Kidney (tissue), 14 donors: ENCODE results near the gene CARD11. TPM values are rescaled to one million over a fixed set of nuclear protein-coding genes. Genes with fewer than 3 reads are reported as not detected.
A peak's percentile ranks its signal among the peaks of the same experiment; 100 is the strongest.

Source experiments
- DNase-seq, 5 donors: peaks; one replicate each; pipeline ENCODE4 v3.0.0-alpha.2; 2013 to 2020
- FAIRE-seq: peaks from 2 replicates; lab custom pipeline; 2012; peaks lifted over from hg19 to GRCh38; lab: Jason Lieb, UNC
- H3K27ac ChIP-seq, 2 donors: one replicate each; pipeline ENCODE4 v1.7.0; 2013; ENCODE audit warnings: low read depth in 2 of 2, low read length in 2 of 2, inconsistent platforms in 1 of 2
- H3K27me3 ChIP-seq: one replicate; pipeline ENCODE4 v1.7.1; 2013; ENCODE audit warnings: low read length, inconsistent platforms; ENCODE audit not compliant: control insufficient read depth, insufficient read depth
- H3K36me3 ChIP-seq, 3 donors: one replicate each; pipeline versions ENCODE4 v1.7.0 to v1.7.1; 2013; ENCODE audit warnings: low read length in 3 of 3, control low read depth in 1 of 3, inconsistent platforms in 1 of 3; ENCODE audit not compliant: insufficient read depth in 3 of 3, control insufficient read depth in 2 of 3
- H3K4me1 ChIP-seq, 3 donors: one replicate each; pipeline versions ENCODE4 v1.7.0 to v1.7.1; 2013; ENCODE audit warnings: low read length in 3 of 3, inconsistent platforms in 1 of 3, low read depth in 1 of 3; ENCODE audit not compliant: control insufficient read depth in 2 of 3, insufficient read depth in 2 of 3
- H3K4me3 ChIP-seq, 3 donors: one replicate each; pipeline versions ENCODE4 v1.7.0 to v1.8.1; 2013; ENCODE audit warnings: low read length in 3 of 3, control low read depth in 1 of 3, inconsistent platforms in 1 of 3
- H3K9ac ChIP-seq, 3 donors: one replicate each; pipeline versions ENCODE4 v1.7.0 to v1.7.1; 2013; ENCODE audit warnings: low read length in 3 of 3, control low read depth in 1 of 3, inconsistent platforms in 1 of 3
- H3K9me3 ChIP-seq, 3 donors: one replicate each; pipeline versions ENCODE4 v1.7.0 to v1.7.1; 2013; ENCODE audit warnings: low read length in 3 of 3, control low read depth in 1 of 3, inconsistent platforms in 1 of 3; ENCODE audit not compliant: control insufficient read depth in 2 of 3, insufficient read depth in 1 of 3
- intact Hi-C: fragments of 100-400 bp; cut with DNase I; formaldehyde crosslinking; loops from one replicate; pipeline ENCODE4 v1.11.1; 2022
- polyA plus RNA-seq: library from polyadenylated mRNA; stranded (reverse); fragments of 350-450 nt; fragmentation: Illumina TruSeq; extraction: RNeasy Lipid Tissue Mini Kit (QIAGEN cat#74804); gene quantifications from one replicate; pipeline ENCODE4 v1.2.3, GENCODE V29; 2014; ENCODE audit warnings: low read depth, low replicate concordance; ENCODE audit not compliant: insufficient read depth
- total RNA-seq: library from RNA; stranded (reverse); fragmentation: NEBNext Ultra II Directional; extraction: Animal tissue kit (Norgen Biotek cat#: 25700); gene quantifications from one replicate; pipeline ENCODE4 v1.2.1, GENCODE V29; 2021
- TF ChIP-seq, protein P1 (sequence below): IDR thresholded peaks from 3 replicates; pipeline ENCODE4 v1.5.1; 2012; ENCODE audit warnings: mild to moderate bottlenecking, moderate library complexity, borderline replicate concordance; ENCODE audit not compliant: insufficient read depth; ENCODE audit errors: extremely low read depth
- donor health status: control.
- donor health status: control.
- donor health status: control.
- donor health status: control.
- donor health status: control.
- donor health status: DM: yes; HTN: yes; CAD: no.
- donor health status: Normal renal cell carcinoma (clear cell type).

CARD11 gene
- total and polyA plus RNA-seq, 2 donors from 2014 or later, result 0.22 to 9.6 TPM

DNA sequence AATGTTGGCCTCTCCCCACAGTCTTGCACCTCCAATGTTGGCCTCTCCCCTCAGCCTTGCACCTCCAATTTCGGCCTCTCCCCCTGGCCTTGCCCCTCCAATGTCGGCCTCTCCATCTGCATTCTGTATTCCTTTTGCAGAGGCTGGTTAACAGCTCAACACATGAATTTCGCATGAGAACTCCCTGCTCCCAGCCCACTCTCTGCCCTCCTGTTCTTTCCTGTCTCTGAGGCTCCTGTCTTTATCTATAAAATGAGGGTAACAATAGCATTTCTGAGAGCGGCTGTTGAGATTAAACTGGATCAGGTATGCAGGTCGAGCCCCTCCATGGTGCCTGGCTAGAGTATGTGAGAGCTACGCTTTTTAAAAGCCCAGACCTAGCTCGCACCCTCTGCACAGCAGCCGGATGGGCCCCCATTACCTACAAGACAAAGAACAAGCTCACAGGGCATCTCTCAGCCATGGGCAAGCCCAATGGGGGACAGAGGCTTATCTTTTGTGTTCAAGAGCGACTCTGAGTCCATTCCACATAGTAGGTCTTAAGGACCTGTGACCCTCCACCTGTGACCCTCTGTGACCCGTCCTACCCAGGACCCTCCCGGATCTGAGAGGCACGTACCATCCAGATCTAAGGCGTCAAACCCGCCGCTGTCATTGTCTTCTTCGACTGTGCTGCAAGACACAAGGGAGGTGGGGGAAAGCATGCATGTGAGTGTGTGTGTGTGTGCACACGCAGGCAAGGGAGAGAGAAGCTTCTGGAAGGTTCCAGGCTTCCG, 117.4 kb downstream of the CARD11 start:
- no peak overlapping the region for H3K9ac ChIP-seq
- H3K27ac ChIP-seq, result no peak overlapping the region
- TF ChIP-seq, protein P1, sequence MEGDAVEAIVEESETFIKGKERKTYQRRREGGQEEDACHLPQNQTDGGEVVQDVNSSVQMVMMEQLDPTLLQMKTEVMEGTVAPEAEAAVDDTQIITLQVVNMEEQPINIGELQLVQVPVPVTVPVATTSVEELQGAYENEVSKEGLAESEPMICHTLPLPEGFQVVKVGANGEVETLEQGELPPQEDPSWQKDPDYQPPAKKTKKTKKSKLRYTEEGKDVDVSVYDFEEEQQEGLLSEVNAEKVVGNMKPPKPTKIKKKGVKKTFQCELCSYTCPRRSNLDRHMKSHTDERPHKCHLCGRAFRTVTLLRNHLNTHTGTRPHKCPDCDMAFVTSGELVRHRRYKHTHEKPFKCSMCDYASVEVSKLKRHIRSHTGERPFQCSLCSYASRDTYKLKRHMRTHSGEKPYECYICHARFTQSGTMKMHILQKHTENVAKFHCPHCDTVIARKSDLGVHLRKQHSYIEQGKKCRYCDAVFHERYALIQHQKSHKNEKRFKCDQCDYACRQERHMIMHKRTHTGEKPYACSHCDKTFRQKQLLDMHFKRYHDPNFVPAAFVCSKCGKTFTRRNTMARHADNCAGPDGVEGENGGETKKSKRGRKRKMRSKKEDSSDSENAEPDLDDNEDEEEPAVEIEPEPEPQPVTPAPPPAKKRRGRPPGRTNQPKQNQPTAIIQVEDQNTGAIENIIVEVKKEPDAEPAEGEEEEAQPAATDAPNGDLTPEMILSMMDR, result no peak
- intact Hi-C loops, result no loop called here
- no peaks in the 10 kb centered on the region for H3K36me3 ChIP-seq
- FAIRE-seq (no peak), DNase-seq (peak in 2 of 5 donors; percentile 26 to 30)
- no peaks in the 10 kb centered on the region for H3K4me1 ChIP-seq
- H3K9me3 ChIP-seq, result no peaks in the 10 kb centered on the region
- H3K4me3 ChIP-seq, result no peak overlapping the region
- H3K27me3 ChIP-seq, result no peaks in the 10 kb centered on the region

DNA sequence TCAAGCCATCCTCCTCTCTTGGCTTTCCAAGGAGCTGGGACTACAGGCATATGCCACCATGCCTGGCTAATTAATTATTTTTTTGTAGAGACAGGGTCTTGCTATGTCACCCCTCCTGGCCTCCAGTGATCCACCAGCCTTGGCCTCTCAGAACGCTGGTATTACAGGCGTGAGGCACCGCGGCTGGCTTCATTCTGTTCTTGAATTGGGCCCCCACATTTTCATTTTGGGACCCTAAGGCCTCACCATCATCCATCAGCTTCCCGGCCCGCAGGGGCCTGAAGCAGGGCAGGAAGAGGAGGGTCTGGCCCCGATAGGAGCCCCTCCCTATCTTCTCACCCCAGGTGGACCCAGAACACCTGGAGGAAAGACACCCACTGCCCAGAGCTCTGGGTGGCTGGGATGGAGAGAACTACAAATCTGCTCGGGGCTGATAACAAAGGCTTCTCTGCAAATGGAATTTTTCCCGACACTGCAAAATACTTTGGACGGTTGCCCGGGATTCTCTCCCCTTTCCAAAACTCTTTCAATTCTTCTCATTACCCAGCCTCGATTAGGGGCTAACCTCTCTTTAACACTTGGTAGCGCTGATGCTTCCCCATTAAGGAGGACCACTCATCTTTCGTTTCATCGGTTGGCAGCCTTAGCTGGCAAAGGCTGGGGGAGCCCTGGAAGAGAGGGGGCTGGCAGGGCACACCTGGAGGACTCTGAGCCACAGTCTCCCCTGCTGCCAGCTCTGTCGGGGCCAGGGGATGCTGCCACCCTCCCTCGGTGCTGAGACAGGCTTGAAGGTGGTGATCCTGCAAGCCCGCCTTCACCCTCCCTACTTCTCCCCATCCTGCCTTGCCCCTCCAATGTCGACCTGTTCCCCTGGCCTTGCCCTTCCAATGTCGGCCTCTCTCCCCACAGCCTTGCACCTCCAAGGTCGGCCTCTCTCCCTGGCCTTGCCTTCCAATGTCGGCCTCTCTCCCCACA, 118.5 kb downstream of the CARD11 start:
- no peak for FAIRE-seq
- Histone ChIP-seq H3K4me3 (no peak overlapping the region), H3K4me1 (no peaks in the 10 kb centered on the region), H3K27ac (no peak overlapping the region), H3K36me3 (no peaks in the 10 kb centered on the region), H3K9ac (no peak overlapping the region), H3K9me3 (no peaks in the 10 kb centered on the region), H3K27me3 (no peaks in the 10 kb centered on the region)
- intact Hi-C loops, result no loop called here
- DNase-seq, result peak in 2 of 5 donors; percentile 30 to 54
- TF ChIP-seq, protein P1, result no peak

DNA sequence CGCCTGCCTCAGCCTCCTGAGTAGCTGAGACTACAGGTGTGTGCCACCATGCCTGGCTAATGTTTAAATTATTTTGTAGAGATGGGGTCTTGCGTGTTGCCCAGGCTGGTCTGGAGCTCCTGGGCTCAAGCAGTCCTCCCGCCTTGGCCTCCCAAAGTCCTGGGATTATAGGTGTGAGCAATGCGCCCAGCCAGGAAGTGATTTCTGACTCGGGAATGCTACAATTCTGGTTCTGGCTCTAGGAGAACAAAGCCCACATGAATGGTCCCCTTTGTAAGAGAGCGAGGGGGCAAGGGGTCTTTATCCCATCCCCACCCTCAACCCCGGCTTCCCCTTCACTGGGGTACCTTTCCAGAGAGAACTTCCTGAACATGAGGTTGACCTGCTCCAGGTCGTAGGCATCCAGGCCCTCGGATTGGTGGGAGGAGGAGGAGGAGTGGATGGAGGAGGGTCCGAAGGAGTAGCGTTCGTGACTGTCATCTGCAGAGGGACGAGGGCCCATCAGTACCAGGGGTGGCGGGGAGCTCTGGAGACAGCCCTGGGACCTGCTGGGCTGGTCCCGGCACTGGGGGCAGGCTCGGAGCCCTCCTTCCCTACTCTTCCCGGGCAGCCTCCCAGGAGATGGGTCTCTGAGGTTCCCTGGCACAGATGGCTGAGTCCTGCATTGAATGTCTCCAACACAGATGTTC, 119.6 kb downstream of the CARD11 start:
- Histone ChIP-seq H3K27me3 (no peaks in the 10 kb centered on the region), H3K36me3 (no peaks in the 10 kb centered on the region), H3K4me3 (no peak overlapping the region), H3K27ac (no peak overlapping the region), H3K4me1 (no peaks in the 10 kb centered on the region), H3K9me3 (no peaks in the 10 kb centered on the region), H3K9ac (no peak overlapping the region)
- intact Hi-C loops, result no loop called here
- DNase-seq (peak in 1 of 5 donors; percentile 45), FAIRE-seq (no peak)
- TF ChIP-seq, protein P1, result no peak
